ENCODE results near the gene TMEM121. TPM values are rescaled to one million over a fixed set of nuclear protein-coding genes. Genes with fewer than 3 reads are reported as not detected.
"Not testable (repeated sequence)": the region's sequence is repeated elsewhere in the genome, so short reads cannot be mapped to it uniquely, and the experiment has no call there.

Gene TMEM121
- total RNA-seq, 2 donors from 2014 or later = 0.82 TPM

- Histone ChIP-seq H3K4me3 (no peak overlapping the region), H3K9me3 (no peaks in the 10 kb centered on the region), H3K9ac (ENCODE audit: low read depth in 2 of 2, low read length in 2 of 2) (no peak overlapping the region), H3K4me1 (no peaks in the 10 kb centered on the region), H3K36me3 (no peaks in the 10 kb centered on the region), H3K27ac (peak overlapping the region; percentile 32), H3K27me3 (no peaks in the 10 kb centered on the region)
- TF ChIP-seq CTCF (IDR thresholded peaks at IDR 0.05) = no peak
- intact Hi-C loops (cut with DNase I) = no loop called here
- DNase-seq = no peak
Measured at GRCh38 chr14:105577314-105577861, 51.0 kb downstream of the TMEM121 start.

GRCh38 chr14:105578070-105578469, 51.7 kb downstream of the TMEM121 start:
- Histone ChIP-seq H3K9me3 (no peaks in the 10 kb centered on the region), H3K36me3 (no peaks in the 10 kb centered on the region), H3K4me1 (no peaks in the 10 kb centered on the region), H3K27ac (no peak overlapping the region), H3K9ac (ENCODE audit: low read depth in 2 of 2, low read length in 2 of 2) (no peak overlapping the region), H3K27me3 (no peaks in the 10 kb centered on the region), H3K4me3 (no peak overlapping the region)
- intact Hi-C loops (cut with DNase I) = no loop called here
- no peak for DNase-seq
- TF ChIP-seq CTCF (IDR thresholded peaks at IDR 0.05) = no peak

- intact Hi-C loops (cut with DNase I); H3K9ac ChIP-seq (ENCODE audit: low read depth in 2 of 2, low read length in 2 of 2); H3K27me3 ChIP-seq; H3K27ac ChIP-seq; H3K36me3 ChIP-seq; DNase-seq; H3K4me1 ChIP-seq; H3K4me3 ChIP-seq; H3K9me3 ChIP-seq: not testable (repeated sequence)
Measured at GRCh38 chr14:105579221-105579620, 52.8 kb downstream of the TMEM121 start.

Other genes with a start within 250 kb of the TMEM121 start
- gene BRF1, start 225.6 kb upstream of the TMEM121 start, total RNA-seq = 10 to 100 TPM; 27.2 to 40.6 TPM
- gene PACS2, start 211.8 kb upstream of the TMEM121 start, total RNA-seq = 10 to 100 TPM; 44.1 to 82.5 TPM
- 1 to 10 TPM; 1.4 to 2.4 TPM for gene TEX22, start 128.0 kb upstream of the TMEM121 start, total RNA-seq
- 10 to 100 TPM; 47.0 to 90.2 TPM for gene MTA1, start 106.8 kb upstream of the TMEM121 start, total RNA-seq
- gene CRIP2, start 51.8 kb upstream of the TMEM121 start, total RNA-seq = 10 to 100 TPM; 11.3 to 20.3 TPM
- gene CRIP1, start 39.7 kb upstream of the TMEM121 start, total RNA-seq = 100 to 1,000 TPM in 1 of 2 donors, 10 to 100 TPM in 1; 97.1 to 220 TPM
- 10 to 100 TPM; 15.0 to 55.7 TPM for gene TEDC1, start 35.3 kb upstream of the TMEM121 start, total RNA-seq